Hepatocyte (in vitro differentiated cells): Measurements from ENCODE around the gene FOS.

Experiments
- CTCF ChIP-seq: fragments of 200-600 bp; sonication (generic); IDR thresholded peaks from 2 replicates; pipeline ENCODE4 v1.5.1; 2016; ENCODE audit warnings: antibody characterized with exemption, mild to moderate bottlenecking; ENCODE audit not compliant: poor library complexity
- EZH2 ChIP-seq: fragments of 200-600 bp; sonication (generic); IDR thresholded peaks from 2 replicates; pipeline ENCODE4 v1.6.1; 2016; ENCODE audit warnings: antibody characterized with exemption, mild to moderate bottlenecking, borderline replicate concordance
- EZH2phosphoT487 ChIP-seq: fragments of 200-600 bp; sonication (generic); IDR thresholded peaks from one replicate; pipeline ENCODE4 v1.6.1; 2018; ENCODE audit warnings: antibody characterized with exemption, mild to moderate bottlenecking, low read depth, moderate library complexity; ENCODE audit not compliant: unreplicated experiment, severe bottlenecking

GRCh38 chr14:75244121-75244520 lies 34.5 kb upstream of the FOS start:
- TF ChIP-seq EZH2phosphoT487 = no peak
- no peak for TF ChIP-seq CTCF
- TF ChIP-seq EZH2 = no peak
